Prostate gland (tissue), 2 donors: ENCODE measurements around the gene CCND2. TPM values are rescaled to one million over a fixed set of nuclear protein-coding genes. Genes with fewer than 3 reads are reported as not detected.

Experiments used
- DNase-seq: peaks from one replicate; pipeline ENCODE4 v3.0.0-alpha.2; 2019; ENCODE audit warnings: low spot score
- H3K27ac ChIP-seq, 2 donors: fragments of 200-600 bp; sonication (generic); 2 replicates each; pipeline ENCODE4 v1.5.1; 2017 to 2019
- H3K27me3 ChIP-seq: fragments of 200-600 bp; sonication (generic); replicated peaks from 2 replicates; pipeline ENCODE4 v1.5.1; 2019; ENCODE audit not compliant: insufficient read depth
- H3K36me3 ChIP-seq, 2 donors: fragments of 200-600 bp; sonication (generic); 1 replicate in 1 of 2; 2 replicates in 1 of 2; pipeline versions ENCODE4 v1.5.1 to v1.8.1; 2017 to 2019
- H3K4me1 ChIP-seq: fragments of 200-600 bp; sonication (generic); replicated peaks from 2 replicates; pipeline ENCODE4 v1.5.1; 2019
- H3K4me3 ChIP-seq, 2 donors: fragments of 200-600 bp; sonication (generic); 2 replicates each; pipeline ENCODE4 v1.5.1; 2017 to 2019
- H3K9me3 ChIP-seq: fragments of 200-600 bp; sonication (generic); 2 replicates; pipeline ENCODE4 v1.5.1; 2017
- POLR2A ChIP-seq: fragments of 450-650 bp; IDR thresholded peaks from one replicate; pipeline ENCODE4 v1.6.1; 2016; ENCODE audit warnings: antibody characterized with exemption, mild to moderate bottlenecking
- POLR2AphosphoS5 ChIP-seq: sonication (generic); formaldehyde crosslinking; IDR thresholded peaks from one replicate; pipeline ENCODE4 v1.6.1; 2017; ENCODE audit warnings: antibody characterized with exemption
- WGBS: methylation state at CpG from one replicate; pipeline ENCODE4 v1.1.5; 2018; 5-methylcytosine and 5-hydroxymethylcytosine counted together
- intact Hi-C: fragments of 100-400 bp; cut with DNase I; formaldehyde crosslinking; loops from one replicate; pipeline ENCODE4 v1.14.2; 2022
- total RNA-seq, 2 donors: library from RNA; depleted of rRNA; stranded (reverse); fragments of >200 nt; gene quantifications; one replicate each; pipeline ENCODE4 v1.1.0, GENCODE V29; 2016
- TF ChIP-seq, protein P1 (sequence below), 4 experiments: fragments of 200-600 bp in 2 of 4; fragments of 450-650 bp in 2 of 4; sonication (generic) in 2 of 4; IDR thresholded peaks; 1 replicate in 3 of 4; 2 replicates in 1 of 4; pipeline ENCODE4 v1.5.1; 2016 to 2019; ENCODE audit warnings: antibody characterized with exemption in 4 of 4, mild to moderate bottlenecking in 2 of 4, moderate library complexity in 2 of 4

Gene CCND2
- total RNA-seq, 2 donors from 2014 or later, result 31.6 to 46.1 TPM

DNA sequence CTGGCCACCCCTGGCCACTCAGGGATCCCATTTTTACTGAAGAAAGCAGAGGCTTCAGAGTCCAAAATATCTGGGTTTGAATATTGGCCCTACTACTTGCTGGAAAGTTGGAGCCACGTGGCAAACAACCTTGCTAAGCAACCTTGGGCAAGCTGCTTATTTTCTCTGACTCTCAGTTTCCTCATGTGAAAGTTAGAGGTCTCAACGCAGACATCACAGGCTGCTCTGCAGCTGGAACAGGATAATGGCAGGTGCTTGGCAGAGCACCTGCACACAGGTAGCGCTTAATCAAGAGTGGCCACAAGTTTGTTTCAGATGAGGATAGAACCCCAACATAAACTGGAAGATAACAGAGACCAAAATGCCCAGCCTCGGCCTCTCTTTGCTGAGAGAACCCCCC lies 28.1 kb upstream of the CCND2 start:
- 88% methylated on average over 4 of the region's 4 CpGs for WGBS
- Histone ChIP-seq H3K9me3 (no peaks in the 10 kb centered on the region), H3K4me3 (no peak overlapping the region), H3K27me3 (no peaks in the 10 kb centered on the region), H3K4me1 (no peaks in the 10 kb centered on the region), H3K27ac (no peak overlapping the region), H3K36me3 (no peaks in the 10 kb centered on the region)
- intact Hi-C loops, result no loop called here
- DNase-seq, result no peak
- TF ChIP-seq POLR2A (no peak), POLR2AphosphoS5 (no peak)
- TF ChIP-seq, protein P1, sequence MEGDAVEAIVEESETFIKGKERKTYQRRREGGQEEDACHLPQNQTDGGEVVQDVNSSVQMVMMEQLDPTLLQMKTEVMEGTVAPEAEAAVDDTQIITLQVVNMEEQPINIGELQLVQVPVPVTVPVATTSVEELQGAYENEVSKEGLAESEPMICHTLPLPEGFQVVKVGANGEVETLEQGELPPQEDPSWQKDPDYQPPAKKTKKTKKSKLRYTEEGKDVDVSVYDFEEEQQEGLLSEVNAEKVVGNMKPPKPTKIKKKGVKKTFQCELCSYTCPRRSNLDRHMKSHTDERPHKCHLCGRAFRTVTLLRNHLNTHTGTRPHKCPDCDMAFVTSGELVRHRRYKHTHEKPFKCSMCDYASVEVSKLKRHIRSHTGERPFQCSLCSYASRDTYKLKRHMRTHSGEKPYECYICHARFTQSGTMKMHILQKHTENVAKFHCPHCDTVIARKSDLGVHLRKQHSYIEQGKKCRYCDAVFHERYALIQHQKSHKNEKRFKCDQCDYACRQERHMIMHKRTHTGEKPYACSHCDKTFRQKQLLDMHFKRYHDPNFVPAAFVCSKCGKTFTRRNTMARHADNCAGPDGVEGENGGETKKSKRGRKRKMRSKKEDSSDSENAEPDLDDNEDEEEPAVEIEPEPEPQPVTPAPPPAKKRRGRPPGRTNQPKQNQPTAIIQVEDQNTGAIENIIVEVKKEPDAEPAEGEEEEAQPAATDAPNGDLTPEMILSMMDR (IDR thresholded peaks at IDR 0.05), result no peak

DNA sequence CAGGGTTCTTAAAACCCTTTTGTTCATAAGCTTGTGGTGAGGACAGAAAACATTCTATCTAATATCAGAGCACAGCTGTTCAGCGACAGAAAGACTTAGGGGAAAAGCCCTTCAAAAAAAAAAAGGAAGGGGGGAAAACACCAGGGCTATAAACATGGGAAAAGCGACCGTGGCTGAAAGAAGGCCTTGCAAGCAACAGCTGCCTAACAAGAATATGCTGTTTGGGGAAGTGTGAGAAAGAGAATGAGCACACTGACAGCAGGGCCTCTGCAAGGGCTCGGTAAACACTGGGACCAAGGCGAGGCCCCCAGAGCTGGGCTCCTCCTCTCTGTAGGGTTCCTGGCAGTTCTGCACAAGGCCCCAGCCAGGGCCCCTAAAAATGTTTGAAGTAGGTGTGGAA lies 27.4 kb upstream of the CCND2 start:
- TF ChIP-seq POLR2A (no peak), POLR2AphosphoS5 (no peak)
- TF ChIP-seq, protein P1 (IDR thresholded peaks at IDR 0.05), result no peak
- no peaks in the 10 kb centered on the region for H3K4me1 ChIP-seq
- H3K27ac ChIP-seq, result no peak overlapping the region
- 52% methylated on average over 5 of the region's 5 CpGs for WGBS
- intact Hi-C loops, result no loop called here
- no peaks in the 10 kb centered on the region for H3K9me3 ChIP-seq
- no peaks in the 10 kb centered on the region for H3K27me3 ChIP-seq
- H3K4me3 ChIP-seq, result no peak overlapping the region
- H3K36me3 ChIP-seq, result no peaks in the 10 kb centered on the region
- DNase-seq, result no peak

DNA sequence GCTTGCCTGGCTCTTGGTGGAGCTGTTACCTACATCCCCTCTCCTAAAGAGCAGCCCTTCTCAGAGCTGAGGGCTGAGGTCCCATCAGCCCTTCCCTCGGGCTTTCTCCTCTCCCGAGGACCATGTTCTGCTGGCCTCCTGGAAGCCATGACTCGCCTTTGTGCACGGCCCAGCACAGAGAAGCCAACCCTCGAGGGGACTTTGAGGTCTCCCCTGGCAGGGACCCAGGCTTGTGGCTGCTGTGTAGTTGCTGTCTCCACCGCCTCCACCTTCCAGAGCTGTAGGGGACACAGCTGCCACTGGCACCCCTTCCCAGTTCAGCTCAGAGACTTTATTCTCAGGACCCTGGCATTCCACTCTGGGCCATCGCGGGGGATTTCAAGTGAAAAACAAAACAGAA lies 22.9 kb upstream of the CCND2 start:
- no peaks in the 10 kb centered on the region for H3K4me1 ChIP-seq
- DNase-seq, result no peak
- H3K36me3 ChIP-seq, result no peaks in the 10 kb centered on the region
- H3K27me3 ChIP-seq, result no peaks in the 10 kb centered on the region
- no peak overlapping the region for H3K27ac ChIP-seq
- 83% methylated on average over 8 of the region's 8 CpGs for WGBS
- intact Hi-C loops, result no loop called here
- no peaks in the 10 kb centered on the region for H3K9me3 ChIP-seq
- no peak overlapping the region for H3K4me3 ChIP-seq
- TF ChIP-seq, protein P1 (IDR thresholded peaks at IDR 0.05), result no peak
- TF ChIP-seq POLR2AphosphoS5 (no peak), POLR2A (no peak)

DNA sequence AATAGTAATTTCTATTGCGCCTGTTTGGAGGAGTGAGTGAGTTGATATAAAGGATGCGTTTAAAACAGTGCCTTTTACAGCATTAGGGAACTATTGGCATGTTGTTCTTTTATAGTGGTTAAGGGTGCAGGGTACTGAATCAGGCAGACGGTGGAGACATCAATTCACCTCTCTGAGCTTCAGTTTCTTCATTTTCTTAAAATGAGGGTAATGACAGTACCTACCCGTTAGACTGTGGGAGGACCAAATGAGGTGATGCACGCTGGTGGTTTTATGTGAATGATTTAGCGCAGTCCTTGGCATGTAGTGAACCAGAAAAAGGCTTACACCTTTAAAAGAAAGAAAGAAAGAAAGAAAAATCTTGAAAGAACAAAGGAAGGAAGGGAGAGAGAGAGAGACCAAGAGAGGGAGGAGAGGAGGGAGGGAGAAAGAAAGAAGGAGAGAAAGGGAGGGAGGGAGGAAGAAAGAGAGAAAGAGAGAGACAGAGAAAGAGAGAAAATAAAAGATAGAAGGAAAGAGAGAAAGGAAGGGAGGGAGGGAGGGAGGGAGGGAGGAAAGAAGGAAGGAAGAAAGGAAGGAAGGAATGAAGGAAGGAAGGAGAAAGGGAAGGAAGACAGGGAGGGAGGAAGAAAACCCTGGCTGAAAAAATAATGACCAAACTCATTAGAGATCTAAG lies 22.2 kb upstream of the CCND2 start:
- no peaks in the 10 kb centered on the region for H3K27me3 ChIP-seq
- no peak overlapping the region for H3K4me3 ChIP-seq
- H3K36me3 ChIP-seq, result no peaks in the 10 kb centered on the region
- no peaks in the 10 kb centered on the region for H3K9me3 ChIP-seq
- H3K27ac ChIP-seq, result no peak overlapping the region
- intact Hi-C loops, result no loop called here
- no peak for DNase-seq
- no peaks in the 10 kb centered on the region for H3K4me1 ChIP-seq
- TF ChIP-seq POLR2AphosphoS5, result no peak
- TF ChIP-seq, protein P1 (IDR thresholded peaks at IDR 0.05), result no peak
- TF ChIP-seq POLR2A, result no peak
- WGBS, result 70% methylated on average over 6 of the region's 6 CpGs

DNA sequence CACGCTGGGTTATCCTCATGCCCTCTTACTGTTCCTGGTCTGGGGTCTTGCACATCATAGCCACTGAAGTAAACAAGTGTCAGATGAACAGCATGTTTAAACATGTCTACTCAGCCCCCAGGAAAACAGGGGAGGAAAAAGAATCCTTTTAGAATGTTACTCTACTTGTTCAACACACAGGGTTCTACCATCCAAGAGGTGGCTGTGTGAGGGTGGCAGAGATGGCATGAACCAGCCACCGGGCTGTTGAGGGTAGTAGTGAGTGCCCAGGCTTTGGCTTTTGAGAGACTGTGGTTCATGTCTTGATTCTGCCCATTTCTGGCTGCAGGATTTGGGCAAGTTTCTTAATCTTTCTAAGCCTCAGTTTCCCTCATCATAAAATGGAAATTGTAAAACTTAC lies 21.6 kb upstream of the CCND2 start:
- no peaks in the 10 kb centered on the region for H3K36me3 ChIP-seq
- no peaks in the 10 kb centered on the region for H3K9me3 ChIP-seq
- no peak for DNase-seq
- H3K4me1 ChIP-seq, result no peaks in the 10 kb centered on the region
- no peak overlapping the region for H3K4me3 ChIP-seq
- no peak overlapping the region for H3K27ac ChIP-seq
- TF ChIP-seq, protein P1 (IDR thresholded peaks at IDR 0.05), result no peak
- no peak for TF ChIP-seq POLR2AphosphoS5
- no peak for TF ChIP-seq POLR2A
- no peaks in the 10 kb centered on the region for H3K27me3 ChIP-seq
- 77% methylated on average over 2 of the region's 2 CpGs for WGBS
- intact Hi-C loops, result no loop called here
